ENCODE results near the gene TTC24.

TTC24 gene

GRCh38 chr1:156579472-156579871, at the start of gene TTC24:
Gene TTC24, plus strand, starts transcription at chr1:156579723. Its CDS starts 1,642 bp downstream, at chr1:156581365.
- ATAC-seq (ENCODE audit: low read depth) (no peak), DNase-seq (ENCODE audit: low spot score) (no peak)
- Histone ChIP-seq H3K4me1 (ENCODE audit: insufficient read depth, poor library complexity, severe bottlenecking) (peaks cover 2% of the 10 kb centered on the region), H3K27ac (ENCODE audit: poor library complexity, severe bottlenecking) (no peak within 1 kb of the TSS), H3K27me3 (ENCODE audit: insufficient read depth, poor library complexity, severe bottlenecking) (no peaks in the 10 kb centered on the region), H3K36me3 (ENCODE audit: low read depth) (no peaks in the 10 kb centered on the region), H3K9me3 (ENCODE audit: severe bottlenecking) (no peaks in the 10 kb centered on the region), H3K4me3 (ENCODE audit: severe bottlenecking) (no peak within 1 kb of the TSS)
- no peak for TF ChIP-seq CTCF (IDR thresholded peaks at IDR 0.05; ENCODE audit: poor library complexity, severe bottlenecking)

GRCh38 chr1:156530006-156530405, 49.5 kb upstream of the TTC24 start:
- H3K4me3 ChIP-seq (ENCODE audit: severe bottlenecking): no peak overlapping the region
- ATAC-seq (ENCODE audit: low read depth) (no peak), DNase-seq (ENCODE audit: low spot score) (no peak)
- TF ChIP-seq CTCF (IDR thresholded peaks at IDR 0.05; ENCODE audit: poor library complexity, severe bottlenecking): no peak
- no peaks in the 10 kb centered on the region for H3K27me3 ChIP-seq (ENCODE audit: insufficient read depth, poor library complexity, severe bottlenecking)
- H3K36me3 ChIP-seq (ENCODE audit: low read depth): peaks cover 67% of the 10 kb centered on the region
- H3K9me3 ChIP-seq (ENCODE audit: severe bottlenecking): no peaks in the 10 kb centered on the region
- no peaks in the 10 kb centered on the region for H3K4me1 ChIP-seq (ENCODE audit: insufficient read depth, poor library complexity, severe bottlenecking)
- H3K27ac ChIP-seq (ENCODE audit: poor library complexity, severe bottlenecking): no peak overlapping the region

- Histone ChIP-seq H3K27ac (ENCODE audit: poor library complexity, severe bottlenecking) (no peak overlapping the region), H3K4me3 (ENCODE audit: severe bottlenecking) (no peak overlapping the region), H3K4me1 (ENCODE audit: insufficient read depth, poor library complexity, severe bottlenecking) (no peaks in the 10 kb centered on the region), H3K9me3 (ENCODE audit: severe bottlenecking) (no peaks in the 10 kb centered on the region), H3K27me3 (ENCODE audit: insufficient read depth, poor library complexity, severe bottlenecking) (no peaks in the 10 kb centered on the region), H3K36me3 (ENCODE audit: low read depth) (peaks cover 73% of the 10 kb centered on the region)
- no peak for DNase-seq (ENCODE audit: low spot score)
- no peak for TF ChIP-seq CTCF (IDR thresholded peaks at IDR 0.05; ENCODE audit: poor library complexity, severe bottlenecking)
- no peak for ATAC-seq (ENCODE audit: low read depth)
Measured at GRCh38 chr1:156532374-156532773, 47.1 kb upstream of the TTC24 start.

GRCh38 chr1:156533568-156534220, 45.8 kb upstream of the TTC24 start:
- H3K36me3 ChIP-seq (ENCODE audit: low read depth): peaks cover 66% of the 10 kb centered on the region
- ATAC-seq (ENCODE audit: low read depth) (no peak), DNase-seq (ENCODE audit: low spot score) (no peak)
- H3K4me3 ChIP-seq (ENCODE audit: severe bottlenecking): no peak overlapping the region
- TF ChIP-seq CTCF (IDR thresholded peaks at IDR 0.05; ENCODE audit: poor library complexity, severe bottlenecking): no peak
- H3K4me1 ChIP-seq (ENCODE audit: insufficient read depth, poor library complexity, severe bottlenecking): no peaks in the 10 kb centered on the region
- H3K27ac ChIP-seq (ENCODE audit: poor library complexity, severe bottlenecking): no peak overlapping the region
- H3K9me3 ChIP-seq (ENCODE audit: severe bottlenecking): no peaks in the 10 kb centered on the region
- no peaks in the 10 kb centered on the region for H3K27me3 ChIP-seq (ENCODE audit: insufficient read depth, poor library complexity, severe bottlenecking)

GRCh38 chr1:156534424-156535060, 45.0 kb upstream of the TTC24 start:
- no peaks in the 10 kb centered on the region for H3K4me1 ChIP-seq (ENCODE audit: insufficient read depth, poor library complexity, severe bottlenecking)
- H3K9me3 ChIP-seq (ENCODE audit: severe bottlenecking): no peaks in the 10 kb centered on the region
- no peak overlapping the region for H3K27ac ChIP-seq (ENCODE audit: poor library complexity, severe bottlenecking)
- DNase-seq (ENCODE audit: low spot score): no peak
- peaks cover 66% of the 10 kb centered on the region for H3K36me3 ChIP-seq (ENCODE audit: low read depth)
- no peak for TF ChIP-seq CTCF (IDR thresholded peaks at IDR 0.05; ENCODE audit: poor library complexity, severe bottlenecking)
- no peaks in the 10 kb centered on the region for H3K27me3 ChIP-seq (ENCODE audit: insufficient read depth, poor library complexity, severe bottlenecking)
- no peak overlapping the region for H3K4me3 ChIP-seq (ENCODE audit: severe bottlenecking)
- no peak for ATAC-seq (ENCODE audit: low read depth)

All from RWPE2 (cell line).